GM18505 (cell line): Measurements from ENCODE around the gene TMEM250.

ENCODE experiments used
- ATAC-seq: cut with Tn5 transposase; IDR thresholded peaks from one replicate; pipeline ENCODE4 v1.9.1; 2021; ENCODE audit not compliant: unreplicated experiment
- POLR2A ChIP-seq: IDR thresholded peaks from 4 replicates; pipeline ENCODE4 v1.6.1; 2011; ENCODE audit warnings: borderline replicate concordance; ENCODE audit not compliant: insufficient read depth, insufficient read length; ENCODE audit errors: extremely low read depth

Gene TMEM250, protein sequence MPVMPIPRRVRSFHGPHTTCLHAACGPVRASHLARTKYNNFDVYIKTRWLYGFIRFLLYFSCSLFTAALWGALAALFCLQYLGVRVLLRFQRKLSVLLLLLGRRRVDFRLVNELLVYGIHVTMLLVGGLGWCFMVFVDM

DNA sequence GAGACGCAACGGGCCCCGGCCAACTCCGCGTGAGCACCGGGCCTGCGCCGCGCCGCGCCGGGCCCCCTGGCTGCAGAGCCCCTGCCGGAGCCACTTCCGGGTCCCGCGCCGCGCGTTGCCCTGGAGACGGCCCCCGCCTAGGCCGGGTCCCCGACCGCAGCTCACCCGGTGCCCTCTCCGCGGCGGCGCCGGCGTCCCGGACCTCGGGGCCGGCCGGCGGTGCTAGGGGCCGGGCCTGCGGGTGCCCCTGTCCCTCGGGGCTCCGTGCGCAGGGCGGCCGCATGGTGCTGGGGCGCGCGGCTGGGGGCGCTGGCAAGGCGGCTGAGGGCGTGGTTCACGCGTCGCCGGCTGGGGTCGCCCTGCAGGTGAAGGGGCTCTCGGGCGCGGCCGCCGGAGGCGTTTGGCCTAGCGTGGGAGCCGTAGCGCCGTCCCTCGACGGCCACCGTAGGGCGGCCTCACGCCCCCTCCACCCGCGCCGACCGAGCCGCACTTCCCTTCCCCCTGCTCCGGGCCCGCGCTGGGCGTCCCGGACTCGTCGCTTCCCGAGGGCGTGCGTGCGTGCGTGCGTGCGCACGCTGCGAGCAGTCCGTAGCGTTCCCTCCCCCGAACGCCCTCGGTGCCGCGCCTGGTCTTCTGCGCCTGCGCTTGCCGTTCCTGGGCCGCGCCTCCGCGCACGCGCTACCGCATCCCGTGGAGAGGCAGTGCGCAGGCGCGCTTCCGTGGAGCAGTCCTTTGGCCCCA is at the start of gene TMEM250:
TMEM250 (minus strand) TSS at position 556 of the 741 bp plus-strand sequence. CDS start 1,975 bp downstream, outside the sequence.
- peak; percentile 66 for ATAC-seq
- TF ChIP-seq POLR2A = no peak

DNA sequence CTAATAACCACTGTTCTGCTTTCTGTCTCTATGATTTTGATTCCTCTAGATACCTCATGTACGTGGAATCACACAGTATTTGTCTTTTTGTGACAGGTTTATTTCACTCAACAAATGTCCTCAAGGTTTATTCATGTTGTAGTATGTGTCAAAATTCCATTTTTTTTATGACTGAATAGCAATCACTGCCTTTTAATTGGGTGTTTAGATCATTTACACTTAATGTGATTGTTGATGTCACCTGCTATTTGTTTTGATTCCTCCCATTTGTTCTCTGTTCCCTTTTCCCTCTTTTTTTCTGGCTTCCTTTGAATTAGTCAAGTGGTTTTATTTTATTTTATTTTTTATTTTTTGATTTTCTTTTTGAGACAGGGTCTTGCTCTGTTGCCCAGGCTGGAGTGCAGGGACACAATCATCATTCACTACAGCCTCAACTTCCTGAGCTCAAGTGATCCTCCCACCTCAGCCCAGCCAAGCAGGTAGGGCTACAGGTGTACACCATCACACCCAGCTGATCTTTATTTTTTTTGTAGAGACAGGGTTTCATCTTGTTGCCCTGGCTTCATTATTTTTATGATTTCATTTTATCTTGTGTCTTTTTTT is 44.7 kb upstream of the TMEM250 start:
- TF ChIP-seq POLR2A = no peak
- no peak for ATAC-seq

DNA sequence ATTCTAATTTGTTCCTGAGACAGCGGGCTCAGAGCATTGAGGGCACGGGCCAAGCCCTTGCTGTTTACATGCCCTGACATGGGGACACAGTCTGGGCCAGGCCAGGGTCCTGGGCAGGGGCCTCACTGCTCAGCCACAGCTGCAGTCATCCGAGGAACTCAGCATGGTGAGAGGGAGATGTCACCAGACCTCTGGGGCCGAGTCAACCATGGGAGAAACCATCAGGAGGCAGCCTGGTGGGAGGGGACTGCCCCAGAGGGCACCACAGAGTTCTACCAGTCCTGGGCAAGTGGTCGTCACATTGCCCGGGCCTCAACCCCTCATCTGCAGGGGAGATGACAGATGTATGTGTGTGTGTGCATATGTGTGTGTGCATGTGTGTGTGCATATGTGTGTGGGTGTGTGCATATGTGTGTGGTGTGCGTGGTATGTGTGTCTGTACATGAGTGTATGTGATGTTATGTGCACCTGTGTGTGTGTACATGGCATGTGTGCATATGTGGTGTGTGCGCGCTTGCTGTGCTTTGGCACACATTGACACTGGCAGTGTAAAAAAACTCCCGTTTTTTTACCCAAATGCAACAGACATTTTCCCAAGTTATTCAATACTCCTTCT is 42.4 kb upstream of the TMEM250 start:
- no peak for ATAC-seq
- TF ChIP-seq POLR2A = no peak

DNA sequence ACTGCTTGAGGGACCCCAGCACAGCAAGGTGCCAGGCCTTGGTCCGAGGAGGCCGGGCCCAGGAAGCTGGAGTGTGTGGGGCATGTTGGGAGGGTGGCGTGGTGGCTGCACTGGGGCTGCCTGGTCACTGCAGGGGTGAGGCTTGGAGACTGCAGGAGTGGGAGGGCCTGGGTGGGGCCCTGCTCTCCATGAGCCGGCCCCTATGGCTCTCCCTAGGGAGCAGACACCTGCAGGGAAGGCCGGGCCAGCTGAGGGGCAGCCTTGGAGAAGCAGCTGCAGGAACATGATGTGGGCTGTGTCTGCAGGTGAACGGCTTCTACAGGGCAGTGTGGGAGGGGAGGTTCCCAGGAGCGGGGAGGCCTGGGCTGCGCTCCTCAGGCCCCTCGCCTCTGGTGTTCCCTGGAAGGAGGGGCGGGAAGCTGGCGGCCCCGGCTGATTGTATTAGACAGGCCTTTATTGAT is 41.7 kb upstream of the TMEM250 start:
- no peak for ATAC-seq
- TF ChIP-seq POLR2A = no peak

DNA sequence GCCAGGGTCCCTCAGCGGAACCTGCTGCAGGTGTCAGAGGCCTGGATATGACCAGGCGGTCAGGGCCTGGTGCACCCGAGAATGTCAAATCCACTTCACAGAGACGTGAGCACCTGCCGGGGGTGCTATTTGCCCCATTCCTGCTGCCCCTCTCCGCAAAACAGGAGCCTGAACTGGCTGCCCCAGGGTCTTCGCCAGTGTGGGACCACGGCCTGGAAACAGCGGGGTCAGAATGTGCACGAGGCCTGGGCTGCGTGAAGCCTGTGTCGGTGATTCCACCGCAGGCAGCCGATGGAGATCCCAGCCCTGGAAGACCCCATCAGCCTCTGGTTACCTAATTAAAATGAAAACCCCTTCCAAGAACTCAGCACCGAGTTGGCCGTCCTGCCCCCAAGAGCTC is 41.2 kb upstream of the TMEM250 start:
- no peak for ATAC-seq
- TF ChIP-seq POLR2A = no peak

DNA sequence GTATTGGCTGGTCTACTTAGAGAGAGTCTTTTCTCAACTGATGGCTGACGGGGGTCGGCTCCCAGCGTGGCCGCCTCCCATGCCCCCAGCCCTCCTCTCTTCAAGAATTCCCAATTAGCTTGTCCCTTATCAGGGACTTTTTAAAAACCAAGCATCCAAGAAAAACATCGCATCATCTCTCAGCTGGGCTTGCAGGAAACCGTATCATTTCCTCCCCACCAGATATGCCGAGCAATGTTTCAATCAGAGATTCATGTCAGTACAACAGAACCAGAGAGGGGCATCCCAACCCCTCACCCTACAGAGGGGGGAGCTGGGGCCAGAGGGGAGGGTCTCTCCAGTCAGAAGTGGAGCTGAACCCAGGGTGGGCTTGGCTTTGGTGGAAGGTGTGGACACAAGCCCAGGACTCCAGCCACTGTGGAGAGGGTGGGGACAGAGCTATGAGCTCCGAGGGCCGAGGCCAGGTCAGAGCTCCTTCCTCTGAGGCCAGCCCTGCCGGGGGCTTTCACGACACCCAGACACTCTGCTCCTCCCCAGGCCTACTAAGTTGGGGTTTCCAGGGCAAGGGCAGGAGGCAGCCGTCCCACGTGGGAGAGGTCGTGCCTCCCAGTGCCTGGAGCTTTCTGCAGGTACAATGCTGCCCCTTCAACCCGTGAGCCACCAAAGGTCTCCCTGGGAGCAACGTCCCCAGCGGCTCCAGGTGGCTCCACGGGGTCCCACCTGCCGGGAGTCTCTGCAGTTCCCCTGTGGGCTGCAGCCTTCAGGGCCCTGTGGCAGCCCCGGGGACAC is 39.0 kb upstream of the TMEM250 start:
- no peak for ATAC-seq
- TF ChIP-seq POLR2A = no peak

DNA sequence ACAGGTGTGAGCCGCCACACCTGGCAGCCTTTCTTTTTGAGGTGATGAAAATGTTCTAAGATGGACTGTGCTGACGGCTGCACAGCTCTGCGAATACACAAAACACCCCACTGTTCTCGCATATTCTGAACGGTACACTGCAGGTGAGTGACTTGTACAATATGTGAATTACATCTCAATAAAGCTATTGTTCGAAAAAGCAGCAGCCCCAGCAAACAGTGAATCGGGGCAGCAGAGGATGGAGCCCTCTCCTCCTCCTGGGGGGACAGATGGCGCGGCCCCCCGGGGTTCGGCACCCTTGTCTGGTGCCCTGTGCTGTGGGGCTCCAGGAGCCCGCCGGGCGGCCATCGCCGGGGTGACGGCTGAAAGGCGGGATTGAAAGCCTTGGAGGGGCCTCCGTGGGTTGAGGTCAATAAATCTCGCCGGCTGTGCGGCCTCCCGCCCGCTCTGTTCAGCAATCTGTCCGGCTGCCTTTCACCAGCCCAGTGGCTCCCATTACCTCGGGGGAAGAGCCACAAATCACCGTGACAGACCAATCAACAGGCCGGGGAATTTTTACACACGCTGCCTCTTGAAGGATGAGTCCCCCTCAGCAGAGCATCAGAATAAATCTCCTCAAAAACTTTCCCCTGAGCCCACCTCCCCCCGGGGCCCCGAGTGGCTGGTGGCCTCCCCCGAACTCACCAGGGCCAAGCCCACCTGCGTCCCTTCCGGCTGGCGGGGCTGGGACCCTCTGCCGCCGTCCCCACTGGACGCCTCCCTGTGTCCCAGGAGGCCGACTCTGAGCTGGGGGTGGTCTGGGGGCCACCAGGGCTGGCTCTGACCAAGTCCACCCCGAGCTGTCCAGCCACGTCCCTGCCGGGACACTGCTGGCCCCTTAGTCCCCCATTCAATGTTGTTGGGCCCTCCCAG is 37.8 kb upstream of the TMEM250 start:
- no peak for ATAC-seq

DNA sequence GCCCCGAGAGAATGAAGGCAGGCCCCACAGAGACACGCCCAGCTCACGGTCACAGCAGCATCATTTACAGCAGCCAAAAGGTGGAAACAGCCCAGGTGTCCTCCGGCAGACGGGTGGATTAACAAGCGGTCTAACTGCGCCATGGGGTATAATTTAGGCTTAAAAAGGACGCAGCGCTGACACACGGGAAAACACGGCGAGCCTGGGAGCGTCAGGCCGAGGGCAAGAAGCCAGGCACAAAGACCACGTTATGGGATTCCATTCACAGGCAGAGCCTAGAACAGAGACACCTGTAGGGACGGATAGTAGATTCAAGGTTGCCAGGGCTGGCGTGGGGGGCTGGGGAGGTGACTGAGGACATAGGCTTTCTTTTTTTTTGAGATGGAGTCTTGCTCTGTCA is 36.9 kb upstream of the TMEM250 start:
- TF ChIP-seq POLR2A = no peak
- no peak for ATAC-seq

More for the DNA sequence above, 37.8 kb upstream of the TMEM250 start:
- TF ChIP-seq POLR2A = no peak

DNA sequence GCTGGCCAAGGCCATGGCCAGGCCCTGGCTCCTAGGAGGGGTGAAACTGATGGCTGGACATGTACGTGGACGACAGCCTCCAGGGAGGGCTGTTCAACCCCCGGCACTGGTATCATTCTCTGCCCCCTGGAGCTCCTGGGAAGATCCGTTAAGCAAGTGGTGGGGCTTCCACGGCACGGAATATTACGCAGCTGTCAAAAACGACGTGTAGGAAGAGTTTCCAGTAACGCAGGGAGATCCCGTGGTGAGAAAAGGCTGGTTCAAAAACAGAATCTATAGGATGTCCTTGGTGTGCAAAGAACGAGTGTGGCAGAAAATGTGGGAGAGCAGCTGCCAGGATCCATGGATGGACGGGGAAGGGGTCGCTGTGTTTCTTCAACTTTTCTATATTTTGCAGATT is 36.3 kb upstream of the TMEM250 start:
- no peak for ATAC-seq
- no peak for TF ChIP-seq POLR2A

DNA sequence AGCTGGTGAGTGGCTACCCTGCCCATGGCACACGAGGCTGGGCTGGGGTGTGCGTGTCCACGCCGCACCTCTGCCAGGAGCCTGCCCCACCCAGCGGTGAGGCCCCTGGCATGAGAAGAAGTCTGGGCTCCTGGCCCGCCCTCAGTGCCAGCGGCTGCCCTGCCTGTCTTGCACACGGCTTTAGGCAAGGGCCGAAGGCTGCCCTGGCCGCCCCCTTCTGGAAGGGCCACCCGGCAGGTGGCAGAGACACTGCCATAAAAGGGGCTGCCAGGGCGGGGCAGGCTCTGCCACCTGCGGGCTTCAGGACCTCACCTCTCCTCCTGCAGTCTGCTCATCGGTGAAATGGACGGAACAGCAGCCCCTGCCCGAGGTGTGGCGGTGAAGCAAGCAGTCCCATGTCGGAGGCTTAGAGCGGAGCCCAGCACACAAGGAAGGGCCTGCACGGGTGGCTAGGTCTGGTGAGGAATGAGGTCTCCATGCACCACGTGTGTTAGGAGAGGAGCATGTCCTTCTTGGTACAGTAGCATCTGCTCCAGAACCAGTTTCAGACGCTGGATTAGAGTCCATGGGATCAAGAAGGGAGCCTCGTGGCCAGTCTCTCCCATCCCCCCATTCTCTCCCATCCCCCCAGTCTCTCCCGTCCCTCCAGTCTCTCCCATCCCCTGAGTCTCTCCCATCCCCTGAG is 34.8 kb upstream of the TMEM250 start:
- no peak for TF ChIP-seq POLR2A
- ATAC-seq = no peak

DNA sequence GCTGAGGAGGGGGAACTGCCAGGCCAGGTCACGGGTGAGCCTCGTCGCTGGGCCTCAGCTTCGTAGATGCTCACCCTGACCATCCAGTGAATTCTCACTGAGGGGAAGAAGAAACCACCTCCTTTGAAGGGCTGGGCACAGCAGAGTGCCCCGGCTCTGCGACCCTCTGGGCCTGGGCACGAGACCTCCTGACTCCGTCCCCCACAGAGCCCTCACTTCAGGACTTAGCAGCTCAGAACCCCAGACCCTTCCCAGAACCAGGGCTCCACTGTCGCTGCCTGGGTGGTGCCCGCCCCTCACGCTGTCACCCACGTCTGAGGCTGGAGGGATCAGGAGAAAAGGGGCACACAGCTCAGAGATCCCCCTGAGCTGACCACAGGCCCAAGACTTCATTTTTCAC is 34.3 kb upstream of the TMEM250 start:
- no peak for ATAC-seq
- TF ChIP-seq POLR2A = no peak

DNA sequence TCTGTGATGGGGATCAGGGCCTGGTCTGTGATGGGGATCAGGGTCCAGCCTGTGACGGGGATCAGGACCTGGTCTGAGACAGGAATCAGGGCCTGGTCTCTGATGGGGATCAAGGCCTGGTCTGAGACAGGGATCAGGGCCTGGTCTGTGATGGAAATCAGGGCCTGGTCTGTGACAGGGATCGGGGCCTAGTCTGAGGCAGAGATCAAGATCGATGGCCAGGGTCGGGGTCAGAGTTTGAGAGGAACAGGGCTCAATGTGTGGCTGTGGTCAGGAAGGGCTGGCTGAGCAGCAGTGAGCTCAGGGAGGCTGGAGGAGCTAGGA is 33.8 kb upstream of the TMEM250 start:
- TF ChIP-seq POLR2A = no peak
- ATAC-seq = no peak

DNA sequence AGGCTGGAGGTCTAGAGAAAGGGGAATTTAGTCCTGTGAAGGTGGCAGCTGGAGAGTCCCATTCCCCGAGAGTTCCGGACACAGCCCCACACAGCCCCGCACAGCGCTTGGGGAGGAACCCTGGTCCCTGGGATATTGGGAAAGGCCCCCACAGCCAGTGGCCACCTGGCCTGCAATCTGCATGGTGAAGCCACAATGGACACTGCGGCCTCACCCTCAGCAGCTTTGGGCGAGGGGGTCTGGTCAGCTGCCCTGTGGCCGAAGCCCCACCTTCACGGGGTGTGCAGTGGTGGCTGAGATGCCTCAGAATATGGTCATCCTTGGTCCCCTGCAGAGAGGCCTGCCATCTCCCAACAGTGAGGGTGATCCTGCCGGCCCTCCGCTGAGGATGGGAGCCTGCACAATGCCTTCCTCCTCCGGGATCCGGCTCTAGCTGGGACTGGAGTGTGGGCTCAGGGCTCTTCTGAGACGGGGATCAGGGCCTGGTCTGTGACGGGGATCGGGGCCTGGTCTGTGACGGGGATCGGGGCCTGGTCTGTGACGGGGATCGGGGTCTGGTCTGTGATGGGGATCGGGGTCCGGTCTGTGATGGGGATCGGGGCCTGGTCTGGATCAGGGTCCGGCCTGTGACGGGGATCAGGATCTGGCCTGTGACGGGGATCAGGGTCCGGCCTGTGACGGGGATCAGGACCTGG is 33.3 kb upstream of the TMEM250 start:
- no peak for ATAC-seq
- TF ChIP-seq POLR2A = no peak
